HCT116 (cell line): ENCODE data around the gene TBC1D8.

Experiments used
- CEBPB ChIP-seq: IDR thresholded peaks from 2 replicates; pipeline ENCODE4 v1.6.1; 2012; ENCODE audit warnings: low read depth
- ELF1 ChIP-seq: IDR thresholded peaks from 2 replicates; pipeline ENCODE4 v1.6.1; 2012; ENCODE audit warnings: low read depth, borderline replicate concordance
- EZH2 ChIP-seq: fragments of 200-600 bp; sonication (generic); IDR thresholded peaks from 2 replicates; pipeline ENCODE4 v1.6.1; 2017; ENCODE audit warnings: antibody characterized with exemption, mixed run types
- POLR2A ChIP-seq: IDR thresholded peaks from 2 replicates; pipeline ENCODE4 v1.7.0; 2011; ENCODE audit warnings: borderline replicate concordance; ENCODE audit not compliant: insufficient read depth, insufficient read length; ENCODE audit errors: extremely low read depth
- POLR2AphosphoS5 ChIP-seq: IDR thresholded peaks from 2 replicates; pipeline ENCODE4 v1.6.1; 2011; ENCODE audit warnings: mild to moderate bottlenecking, low read depth, low read length, moderate library complexity
- REST ChIP-seq: IDR thresholded peaks from 2 replicates; pipeline ENCODE4 v1.6.1; 2012; ENCODE audit warnings: low read depth
- SIN3A ChIP-seq: IDR thresholded peaks from 2 replicates; pipeline ENCODE4 v1.6.1; 2012; ENCODE audit warnings: low read depth
- ZNF274 ChIP-seq: fragments of 200-500 bp; sonication (Bioruptor generic); IDR thresholded peaks from 2 replicates; pipeline ENCODE4 v1.6.1; 2014; ENCODE audit warnings: mild to moderate bottlenecking, low read depth, low read length, inconsistent platforms
- TF ChIP-seq, protein P1 (sequence below): IDR thresholded peaks from 2 replicates; pipeline ENCODE4 v1.6.1; 2012
- TF ChIP-seq, protein P2 (sequence below), 3 experiments: fragments of 200-600 bp in 1 of 3; sonication (generic) in 1 of 3; IDR thresholded peaks in 2 of 3; conservative IDR thresholded peaks in 1 of 3; 2 replicates each; pipeline ENCODE4 v1.5.1; 2012 to 2017; ENCODE audit warnings: low read depth in 2 of 3, low read length in 2 of 3, antibody characterized with exemption in 1 of 3, borderline replicate concordance in 1 of 3, control low read depth in 1 of 3, mild to moderate bottlenecking in 1 of 3, mixed read lengths in 1 of 3, mixed run types in 1 of 3, moderate library complexity in 1 of 3; ENCODE audit not compliant: insufficient read depth in 1 of 3
- TF ChIP-seq, protein P3 (sequence below): IDR thresholded peaks from 2 replicates; pipeline ENCODE4 v1.6.1; 2011; ENCODE audit warnings: mild to moderate bottlenecking, low read length, moderate library complexity; ENCODE audit not compliant: insufficient replicate concordance; ENCODE audit errors: extremely low read depth

- TF ChIP-seq POLR2AphosphoS5 = no peak
- TF ChIP-seq, protein P1, sequence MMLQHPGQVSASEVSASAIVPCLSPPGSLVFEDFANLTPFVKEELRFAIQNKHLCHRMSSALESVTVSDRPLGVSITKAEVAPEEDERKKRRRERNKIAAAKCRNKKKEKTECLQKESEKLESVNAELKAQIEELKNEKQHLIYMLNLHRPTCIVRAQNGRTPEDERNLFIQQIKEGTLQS = no peak
- TF ChIP-seq, protein P2, sequence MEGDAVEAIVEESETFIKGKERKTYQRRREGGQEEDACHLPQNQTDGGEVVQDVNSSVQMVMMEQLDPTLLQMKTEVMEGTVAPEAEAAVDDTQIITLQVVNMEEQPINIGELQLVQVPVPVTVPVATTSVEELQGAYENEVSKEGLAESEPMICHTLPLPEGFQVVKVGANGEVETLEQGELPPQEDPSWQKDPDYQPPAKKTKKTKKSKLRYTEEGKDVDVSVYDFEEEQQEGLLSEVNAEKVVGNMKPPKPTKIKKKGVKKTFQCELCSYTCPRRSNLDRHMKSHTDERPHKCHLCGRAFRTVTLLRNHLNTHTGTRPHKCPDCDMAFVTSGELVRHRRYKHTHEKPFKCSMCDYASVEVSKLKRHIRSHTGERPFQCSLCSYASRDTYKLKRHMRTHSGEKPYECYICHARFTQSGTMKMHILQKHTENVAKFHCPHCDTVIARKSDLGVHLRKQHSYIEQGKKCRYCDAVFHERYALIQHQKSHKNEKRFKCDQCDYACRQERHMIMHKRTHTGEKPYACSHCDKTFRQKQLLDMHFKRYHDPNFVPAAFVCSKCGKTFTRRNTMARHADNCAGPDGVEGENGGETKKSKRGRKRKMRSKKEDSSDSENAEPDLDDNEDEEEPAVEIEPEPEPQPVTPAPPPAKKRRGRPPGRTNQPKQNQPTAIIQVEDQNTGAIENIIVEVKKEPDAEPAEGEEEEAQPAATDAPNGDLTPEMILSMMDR (IDR thresholded peaks at IDR 0.05 in 2 of 3, conservative IDR thresholded peaks at IDR 0.05 in 1 of 3; ENCODE audit: borderline replicate concordance in 1 of 3, insufficient read depth in 1 of 3, low read depth in 2 of 3, low read length in 2 of 3) = no peak
- no peak for TF ChIP-seq REST
- TF ChIP-seq POLR2A = no peak
- TF ChIP-seq ELF1 = no peak
- no peak for TF ChIP-seq EZH2
- TF ChIP-seq SIN3A = no peak
- TF ChIP-seq ZNF274 = no peak
- TF ChIP-seq, protein P3, sequence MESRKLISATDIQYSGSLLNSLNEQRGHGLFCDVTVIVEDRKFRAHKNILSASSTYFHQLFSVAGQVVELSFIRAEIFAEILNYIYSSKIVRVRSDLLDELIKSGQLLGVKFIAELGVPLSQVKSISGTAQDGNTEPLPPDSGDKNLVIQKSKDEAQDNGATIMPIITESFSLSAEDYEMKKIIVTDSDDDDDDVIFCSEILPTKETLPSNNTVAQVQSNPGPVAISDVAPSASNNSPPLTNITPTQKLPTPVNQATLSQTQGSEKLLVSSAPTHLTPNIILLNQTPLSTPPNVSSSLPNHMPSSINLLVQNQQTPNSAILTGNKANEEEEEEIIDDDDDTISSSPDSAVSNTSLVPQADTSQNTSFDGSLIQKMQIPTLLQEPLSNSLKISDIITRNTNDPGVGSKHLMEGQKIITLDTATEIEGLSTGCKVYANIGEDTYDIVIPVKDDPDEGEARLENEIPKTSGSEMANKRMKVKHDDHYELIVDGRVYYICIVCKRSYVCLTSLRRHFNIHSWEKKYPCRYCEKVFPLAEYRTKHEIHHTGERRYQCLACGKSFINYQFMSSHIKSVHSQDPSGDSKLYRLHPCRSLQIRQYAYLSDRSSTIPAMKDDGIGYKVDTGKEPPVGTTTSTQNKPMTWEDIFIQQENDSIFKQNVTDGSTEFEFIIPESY = no peak
- no peak for TF ChIP-seq CEBPB
Observed at GRCh38 chr2:101135412-101136296, 15.5 kb downstream of the TBC1D8 start.
